HFFc6 (cell line): ENCODE measurements around the gene MYT1. TPM values are rescaled to one million over a fixed set of nuclear protein-coding genes. Genes with fewer than 3 reads are reported as not detected.
A peak's percentile ranks its signal among the peaks of the same experiment; 100 is the strongest.

Source experiments
- DNase-seq: peaks from one replicate; pipeline ENCODE4 v3.0.0-alpha.2; 2018
- H3K27ac Mint-ChIP-seq: 2 replicates; pipeline ENCODE4 v1.8.0; 2020; ENCODE audit warnings: mild to moderate bottlenecking, mixed read lengths
- H3K27me3 Mint-ChIP-seq: 2 replicates; pipeline ENCODE4 v1.8.0; 2021; ENCODE audit warnings: mild to moderate bottlenecking, moderate library complexity, mixed read lengths; ENCODE audit not compliant: insufficient read depth
- H3K36me3 Mint-ChIP-seq: 2 replicates; pipeline ENCODE4 v1.8.0; 2021; ENCODE audit warnings: low read depth, mixed read lengths
- H3K4me1 Mint-ChIP-seq: 2 replicates; pipeline ENCODE4 v1.8.0; 2020; ENCODE audit warnings: low read depth, mixed read lengths
- H3K4me3 Mint-ChIP-seq: 2 replicates; pipeline ENCODE4 v1.8.0; 2020; ENCODE audit warnings: mild to moderate bottlenecking, moderate library complexity, mixed read lengths
- H3K9me3 Mint-ChIP-seq: 2 replicates; pipeline ENCODE4 v1.8.0; 2020; ENCODE audit warnings: mild to moderate bottlenecking, mixed read lengths
- CTCF ChIP-seq: fragments of 200-600 bp; sonication (generic); IDR thresholded peaks from 2 replicates; pipeline ENCODE4 v1.5.0; 2021; ENCODE audit warnings: antibody characterized with exemption, mild to moderate bottlenecking
- total RNA-seq, 6 experiments: library from RNA; stranded (reverse); fragmentation: NEBNext Ultra II Directional; extraction: Animal tissue kit (Norgen Biotek cat#: 25700); gene quantifications; 2 replicates in 1 of 6; 3 replicates in 5 of 6; pipeline ENCODE4 v1.2.3, GENCODE V29; 2021

Gene MYT1
- total RNA-seq, 6 experiments from 2014 or later: not detected

GRCh38 chr20:64167676-64168075 is 3.4 kb downstream of the MYT1 start:
- no peak overlapping the region for H3K4me3 Mint-ChIP-seq
- DNase-seq: no peak
- peaks cover 11% of the 10 kb centered on the region; the same call in 1 of the 2 replicates for H3K4me1 Mint-ChIP-seq
- H3K27me3 Mint-ChIP-seq: peaks cover 45% of the 10 kb centered on the region
- no peak overlapping the region for H3K27ac Mint-ChIP-seq
- no peaks in the 10 kb centered on the region for H3K9me3 Mint-ChIP-seq
- TF ChIP-seq CTCF: no peak
- H3K36me3 Mint-ChIP-seq: no peaks in the 10 kb centered on the region

GRCh38 chr20:64168381-64169090 is 4.3 kb downstream of the MYT1 start:
- Mint-ChIP-seq H3K27ac (no peak overlapping the region; the same call in 1 of the 2 replicates), H3K27me3 (peaks cover 39% of the 10 kb centered on the region), H3K36me3 (no peaks in the 10 kb centered on the region)

GRCh38 chr20:64169091-64169560 is 4.9 kb downstream of the MYT1 start:
- no peak for TF ChIP-seq CTCF
- Mint-ChIP-seq H3K27me3 (peaks cover 33% of the 10 kb centered on the region), H3K27ac (no peak overlapping the region), H3K36me3 (no peaks in the 10 kb centered on the region), H3K4me1 (peaks cover 11% of the 10 kb centered on the region; the same call in 1 of the 2 replicates), H3K9me3 (no peaks in the 10 kb centered on the region), H3K4me3 (no peak overlapping the region)
- DNase-seq: no peak

More at GRCh38 chr20:64168381-64169090, 4.3 kb downstream of the MYT1 start:
- Mint-ChIP-seq H3K4me1 (peaks cover 11% of the 10 kb centered on the region; the same call in 1 of the 2 replicates), H3K4me3 (no peak overlapping the region), H3K9me3 (no peaks in the 10 kb centered on the region)
- TF ChIP-seq CTCF: no peak
- peak; percentile 8 for DNase-seq

- H3K4me1 Mint-ChIP-seq: peaks cover 11% of the 10 kb centered on the region; the same call in 1 of the 2 replicates
- no peaks in the 10 kb centered on the region for H3K36me3 Mint-ChIP-seq
- H3K4me3 Mint-ChIP-seq: no peak overlapping the region
- peaks cover 24% of the 10 kb centered on the region for H3K27me3 Mint-ChIP-seq
- no peak for DNase-seq
- no peak for TF ChIP-seq CTCF
- no peaks in the 10 kb centered on the region for H3K9me3 Mint-ChIP-seq
- H3K27ac Mint-ChIP-seq: no peak overlapping the region
Observed at GRCh38 chr20:64171211-64171610, 7.0 kb downstream of the MYT1 start.

- TF ChIP-seq CTCF: no peak
- H3K9me3 Mint-ChIP-seq: no peaks in the 10 kb centered on the region; the same call in 1 of the 2 replicates
- DNase-seq: no peak
Observed at GRCh38 chr20:64173116-64173515, 8.9 kb downstream of the MYT1 start.

More at GRCh38 chr20:64173116-64173515, 8.9 kb downstream of the MYT1 start:
- H3K27ac Mint-ChIP-seq: no peak overlapping the region
- no peak overlapping the region for H3K4me3 Mint-ChIP-seq
- H3K27me3 Mint-ChIP-seq: peaks cover 17% of the 10 kb centered on the region
- no peaks in the 10 kb centered on the region for H3K36me3 Mint-ChIP-seq
- H3K4me1 Mint-ChIP-seq: peaks cover 3% of the 10 kb centered on the region; the same call in 1 of the 2 replicates
